ENCODE results near the gene PLD2.
"Not testable (repeated sequence)": the region's sequence is repeated elsewhere in the genome, so short reads cannot be mapped to it uniquely, and the experiment has no call there.

PLD2 gene

DNA sequence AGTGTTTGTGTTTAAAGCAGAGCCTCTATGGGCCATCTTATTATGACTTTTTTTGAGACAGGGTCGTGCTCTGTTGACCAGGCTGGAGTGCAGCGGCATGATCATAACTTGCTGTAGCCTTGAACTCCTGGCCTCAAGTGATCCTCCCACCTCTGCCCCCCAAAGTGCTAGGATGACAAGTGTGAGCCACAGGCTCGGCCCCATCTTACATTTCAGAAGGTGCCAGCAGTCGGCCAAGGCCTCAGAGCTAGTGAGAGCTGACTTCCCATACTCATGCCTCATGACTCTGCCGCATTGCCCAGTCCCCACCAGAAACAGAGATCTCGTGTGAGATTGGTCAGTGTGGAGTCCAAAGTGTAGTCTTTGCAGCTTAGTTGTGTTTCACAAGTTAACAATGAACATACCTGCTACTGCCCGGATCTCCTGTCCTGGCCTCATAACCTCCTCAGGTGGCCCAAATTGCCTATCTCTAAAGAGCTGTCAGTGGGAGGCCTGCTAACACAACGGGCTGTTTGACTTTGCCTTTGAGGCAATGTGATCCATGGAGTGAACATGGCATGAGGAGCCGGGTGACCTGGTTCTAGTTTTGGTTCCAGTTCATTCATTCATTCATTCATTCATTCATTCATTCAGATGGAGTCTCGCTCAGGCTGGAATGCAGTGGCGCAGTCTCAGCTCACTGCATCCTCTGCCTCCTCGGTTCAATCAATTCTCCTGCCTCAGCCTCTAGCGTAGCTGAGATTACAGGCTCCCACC, 39.9 kb downstream of the PLD2 start:
- Mint-ChIP-seq H3K27ac (no peak overlapping the region), H3K36me3 (ENCODE audit: insufficient read depth) (peaks cover 6% of the 10 kb centered on the region), H3K27me3 (no peaks in the 10 kb centered on the region), H3K9me3 (peaks cover 0 to under 1% of the 10 kb centered on the region in 2 donors), H3K4me3 (no peak overlapping the region), H3K4me1 (ENCODE audit: low read depth in 2 of 2) (peaks cover 38 to 43% of the 10 kb centered on the region in 2 donors)
- no peak for DNase-seq
- ATAC-seq (replicated peaks) = no peak

DNA sequence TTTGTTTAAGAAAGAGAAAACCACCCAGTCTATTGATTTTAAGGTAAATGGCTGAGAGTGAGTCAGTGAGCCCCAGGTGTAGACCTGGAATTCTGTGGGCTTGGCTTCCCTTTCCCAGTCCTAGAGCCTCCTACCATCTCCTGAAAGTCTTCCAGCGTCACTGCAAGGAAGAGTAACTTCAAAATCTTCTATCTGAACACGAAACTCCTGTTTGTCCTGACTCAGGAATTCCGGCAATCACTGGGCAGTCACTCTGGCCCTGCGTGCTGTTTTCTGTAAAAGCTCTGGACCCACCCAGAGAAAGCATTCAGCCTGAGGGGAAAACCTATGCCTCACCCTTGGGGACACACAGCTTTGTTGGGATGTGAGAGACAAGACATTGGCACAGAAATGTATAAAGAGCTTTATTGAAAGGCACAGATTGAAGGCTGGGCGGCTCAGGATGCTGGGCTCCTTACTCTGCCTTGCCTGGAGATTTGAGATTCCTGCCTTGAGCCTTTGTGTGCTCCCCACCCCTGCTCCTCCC, 42.1 kb downstream of the PLD2 start:
- peaks cover 4 to 8% of the 10 kb centered on the region in 2 donors for H3K9me3 Mint-ChIP-seq
- ATAC-seq (replicated peaks) = no peak
- no peaks in the 10 kb centered on the region for H3K27me3 Mint-ChIP-seq
- peaks cover 28% of the 10 kb centered on the region for H3K36me3 Mint-ChIP-seq (ENCODE audit: insufficient read depth)
- H3K4me3 Mint-ChIP-seq = no peak overlapping the region
- H3K27ac Mint-ChIP-seq = no peak overlapping the region
- DNase-seq = no peak
- H3K4me1 Mint-ChIP-seq (ENCODE audit: low read depth in 2 of 2) = peaks cover 41 to 55% of the 10 kb centered on the region in 2 donors

DNA sequence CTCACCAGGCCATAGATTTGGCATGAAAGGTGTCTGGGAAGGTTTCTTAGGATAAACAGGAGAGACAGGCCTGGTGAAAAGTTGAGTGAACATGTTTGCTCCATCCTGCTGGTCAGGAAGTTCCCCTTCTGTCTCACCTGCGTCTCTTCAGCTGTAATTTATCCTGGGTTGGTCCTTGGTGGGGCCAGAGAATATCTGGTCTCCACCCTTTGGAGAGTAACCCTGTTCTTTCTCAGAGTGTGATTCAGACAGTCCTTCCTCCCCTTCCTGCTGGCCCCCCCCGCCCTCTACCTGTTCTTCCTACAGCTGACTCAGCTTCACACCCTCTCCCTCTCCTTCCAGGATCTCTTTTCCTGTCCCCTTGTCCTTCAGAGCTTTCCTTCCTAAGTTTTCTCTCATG, 43.3 kb downstream of the PLD2 start:
- H3K4me1 Mint-ChIP-seq (ENCODE audit: low read depth in 2 of 2) = peaks cover 39 to 50% of the 10 kb centered on the region in 2 donors
- H3K36me3 Mint-ChIP-seq (ENCODE audit: insufficient read depth) = peaks cover 40% of the 10 kb centered on the region
- H3K27me3 Mint-ChIP-seq = no peaks in the 10 kb centered on the region
- ATAC-seq (replicated peaks) = no peak
- DNase-seq = no peak
- peaks cover 4 to 8% of the 10 kb centered on the region in 2 donors for H3K9me3 Mint-ChIP-seq
- H3K27ac Mint-ChIP-seq = peak overlapping the region in 1 of 2 donors; percentile 58
- H3K4me3 Mint-ChIP-seq = no peak overlapping the region

DNA sequence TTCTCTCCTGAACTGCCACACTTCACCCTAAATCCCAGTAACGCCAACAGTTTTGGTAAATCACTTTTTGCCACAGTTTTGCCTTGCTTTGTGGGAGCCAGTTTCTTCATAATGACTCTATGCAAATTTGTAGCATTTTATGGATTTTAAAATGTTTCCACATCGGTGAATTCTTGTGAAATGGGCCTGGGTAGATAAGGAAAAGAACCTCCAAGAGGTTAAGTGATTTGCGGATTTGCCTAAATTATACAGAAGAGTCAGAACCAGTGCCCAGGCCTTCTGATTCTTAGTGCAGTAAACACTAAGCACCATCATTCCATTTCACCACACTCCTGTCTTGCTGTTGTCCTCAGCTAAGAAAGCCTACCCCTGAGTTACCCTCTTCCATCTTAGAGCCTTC, 44.1 kb downstream of the PLD2 start:
- Mint-ChIP-seq H3K36me3 (ENCODE audit: insufficient read depth) (peaks cover 44% of the 10 kb centered on the region), H3K27ac (no peak overlapping the region), H3K27me3 (no peaks in the 10 kb centered on the region), H3K4me3 (no peak overlapping the region), H3K9me3 (peaks cover 4 to 8% of the 10 kb centered on the region in 2 donors), H3K4me1 (ENCODE audit: low read depth in 2 of 2) (peaks cover 32 to 48% of the 10 kb centered on the region in 2 donors)
- DNase-seq (no peak), ATAC-seq (replicated peaks) (no peak)

DNA sequence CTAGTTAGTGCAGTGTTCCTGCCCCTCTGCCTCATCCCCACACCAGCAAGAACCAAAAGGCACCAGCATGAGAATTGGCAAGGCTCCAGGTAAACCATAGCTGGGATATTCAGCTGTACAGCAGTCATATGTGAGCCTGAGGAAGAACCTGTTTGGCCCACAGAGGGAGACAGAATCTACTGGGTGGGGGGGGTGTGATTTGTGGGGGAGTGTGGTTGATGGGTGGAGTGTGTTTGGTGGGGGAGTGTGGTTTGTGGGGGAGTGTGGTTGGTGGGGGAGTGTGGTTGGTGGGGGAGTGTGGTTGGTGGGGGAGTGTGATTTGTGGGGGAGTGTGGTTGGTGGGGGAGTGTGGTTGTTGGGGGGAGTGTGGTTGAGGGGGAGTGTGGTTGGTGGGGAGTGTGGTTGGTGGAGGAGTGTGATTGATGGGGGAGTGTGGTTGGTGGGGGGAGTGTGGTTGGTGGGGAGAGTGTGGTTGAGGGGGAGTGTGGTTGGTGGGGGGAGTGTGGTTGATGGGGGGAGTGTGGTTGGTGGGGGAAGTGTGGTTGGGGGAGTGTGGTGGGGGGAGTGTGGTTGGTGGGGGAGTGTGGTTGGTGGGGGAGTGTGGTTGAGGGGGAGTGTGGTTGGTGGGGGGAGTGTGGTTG, 45.7 kb downstream of the PLD2 start:
- Mint-ChIP-seq H3K27me3 (no peaks in the 10 kb centered on the region), H3K27ac (peak overlapping the region; percentile 89 to 94), H3K4me3 (peak overlapping the region; percentile 26 to 61), H3K4me1 (ENCODE audit: low read depth in 2 of 2) (peaks cover 38 to 55% of the 10 kb centered on the region in 2 donors), H3K36me3 (ENCODE audit: insufficient read depth) (peaks cover 57% of the 10 kb centered on the region), H3K9me3 (peaks cover 4 to 8% of the 10 kb centered on the region in 2 donors)
- peak; percentile 81 for ATAC-seq (replicated peaks)
- DNase-seq = peak; percentile 30 to 43 (median 34)

DNA sequence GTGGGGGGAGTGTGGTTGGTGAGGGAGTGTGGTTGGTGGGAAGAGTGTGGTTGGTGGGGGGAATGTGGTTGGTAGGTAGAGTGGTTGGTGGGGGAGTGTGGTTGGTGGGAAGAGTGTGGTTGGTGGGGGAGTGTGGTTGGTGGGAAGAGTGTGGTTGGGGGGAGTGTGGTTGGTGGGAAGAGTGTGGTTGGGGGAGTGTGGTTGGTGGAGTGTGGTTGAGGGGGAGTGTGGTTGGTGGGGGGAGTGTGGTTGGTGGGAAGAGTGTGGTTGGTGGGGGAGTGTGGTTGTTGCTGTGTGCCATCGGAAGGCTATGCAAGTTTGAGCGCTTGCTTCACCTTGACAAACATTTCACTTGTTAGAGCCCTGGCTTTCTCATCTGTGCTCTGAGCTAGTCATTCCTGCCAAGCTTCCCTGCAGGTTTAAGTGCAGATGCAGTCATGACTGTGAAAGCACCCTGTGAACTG, 46.3 kb downstream of the PLD2 start:
- H3K9me3 Mint-ChIP-seq = peaks cover 4 to 8% of the 10 kb centered on the region in 2 donors
- H3K27me3 Mint-ChIP-seq = no peaks in the 10 kb centered on the region
- DNase-seq (peak; percentile 22 to 23 (median 22)), ATAC-seq (replicated peaks) (peak; percentile 56)
- H3K36me3 Mint-ChIP-seq (ENCODE audit: insufficient read depth) = peaks cover 62% of the 10 kb centered on the region
- peak overlapping the region; percentile 89 to 94 for H3K27ac Mint-ChIP-seq
- H3K4me3 Mint-ChIP-seq = peak overlapping the region; percentile 47 to 68
- H3K4me1 Mint-ChIP-seq (ENCODE audit: low read depth in 2 of 2) = peaks cover 38 to 52% of the 10 kb centered on the region in 2 donors

DNA sequence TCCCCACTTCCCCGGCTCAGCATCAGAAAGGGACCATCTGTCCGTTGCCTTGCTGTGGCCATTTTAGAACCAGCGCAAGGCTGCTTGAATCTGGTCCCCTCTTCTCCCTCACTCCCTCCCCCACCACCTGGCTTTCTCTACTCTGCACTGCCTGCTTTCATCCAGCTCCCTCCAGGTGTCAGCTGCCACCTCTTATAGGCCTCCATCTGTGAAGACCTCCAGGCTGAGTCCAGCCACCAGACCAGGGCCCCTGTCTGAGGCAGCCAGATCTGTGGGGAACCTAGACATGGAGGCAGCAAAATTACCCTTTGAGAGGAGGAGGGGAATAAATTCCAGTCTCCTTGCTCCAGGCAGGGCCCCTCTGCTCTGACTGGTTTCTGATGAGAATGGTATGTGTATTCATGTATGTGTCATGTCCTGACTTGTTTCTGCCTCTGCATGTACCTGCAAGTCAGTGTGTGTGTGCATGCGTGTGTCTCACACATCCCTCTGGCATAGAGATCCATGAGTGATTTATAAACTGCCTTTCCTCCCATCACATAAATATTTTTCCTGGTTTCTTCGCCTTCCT, 47.2 kb downstream of the PLD2 start:
- peak overlapping the region in 1 of 2 donors; percentile 94 for H3K27ac Mint-ChIP-seq
- no peak for ATAC-seq (replicated peaks)
- peaks cover 62% of the 10 kb centered on the region for H3K36me3 Mint-ChIP-seq (ENCODE audit: insufficient read depth)
- peak overlapping the region in 1 of 2 donors; percentile 48 for H3K4me3 Mint-ChIP-seq
- H3K27me3 Mint-ChIP-seq = no peaks in the 10 kb centered on the region
- peaks cover 4 to 8% of the 10 kb centered on the region in 2 donors for H3K9me3 Mint-ChIP-seq
- no peak for DNase-seq
- H3K4me1 Mint-ChIP-seq (ENCODE audit: low read depth in 2 of 2) = peaks cover 38 to 49% of the 10 kb centered on the region in 2 donors

DNA sequence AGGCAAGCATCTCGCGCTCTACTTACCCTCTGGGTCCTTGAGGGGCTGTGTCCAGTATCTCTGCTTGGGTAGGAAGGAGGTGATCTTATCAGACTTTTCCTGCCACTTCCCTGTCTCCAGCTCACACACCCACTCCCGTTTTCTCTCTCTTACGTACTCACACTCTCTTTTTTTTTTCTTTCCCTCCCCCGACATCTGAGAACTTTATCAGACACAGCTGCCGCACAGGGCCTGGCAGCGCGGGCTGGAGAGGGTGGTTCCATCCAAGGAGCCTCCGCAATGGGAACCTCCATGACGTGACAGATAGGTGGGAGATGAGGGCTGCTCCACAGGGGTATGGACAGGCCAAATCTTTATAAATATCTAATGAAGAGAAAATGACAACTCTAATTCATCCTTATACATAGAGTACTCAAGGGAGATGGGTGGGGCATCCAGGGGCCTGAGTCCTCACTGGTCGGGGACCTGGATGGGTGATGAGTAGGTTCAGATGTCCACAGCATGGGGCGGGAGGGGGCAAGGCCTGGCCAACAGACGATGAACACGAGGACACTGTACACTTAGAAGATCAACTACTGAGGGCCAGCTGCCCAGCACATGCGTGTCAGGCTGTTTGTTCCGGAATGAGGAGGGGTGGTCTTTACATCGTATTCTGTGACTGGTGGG, 49.5 kb downstream of the PLD2 start:
- peaks cover 4 to 8% of the 10 kb centered on the region in 2 donors for H3K9me3 Mint-ChIP-seq
- H3K4me1 Mint-ChIP-seq (ENCODE audit: low read depth in 2 of 2) = peaks cover 29 to 33% of the 10 kb centered on the region in 2 donors
- ATAC-seq (replicated peaks) = no peak
- no peak overlapping the region for H3K4me3 Mint-ChIP-seq
- H3K36me3 Mint-ChIP-seq (ENCODE audit: insufficient read depth) = peaks cover 76% of the 10 kb centered on the region
- no peak for DNase-seq
- no peaks in the 10 kb centered on the region for H3K27me3 Mint-ChIP-seq
- H3K27ac Mint-ChIP-seq = peak overlapping the region in 1 of 2 donors; percentile 58

DNA sequence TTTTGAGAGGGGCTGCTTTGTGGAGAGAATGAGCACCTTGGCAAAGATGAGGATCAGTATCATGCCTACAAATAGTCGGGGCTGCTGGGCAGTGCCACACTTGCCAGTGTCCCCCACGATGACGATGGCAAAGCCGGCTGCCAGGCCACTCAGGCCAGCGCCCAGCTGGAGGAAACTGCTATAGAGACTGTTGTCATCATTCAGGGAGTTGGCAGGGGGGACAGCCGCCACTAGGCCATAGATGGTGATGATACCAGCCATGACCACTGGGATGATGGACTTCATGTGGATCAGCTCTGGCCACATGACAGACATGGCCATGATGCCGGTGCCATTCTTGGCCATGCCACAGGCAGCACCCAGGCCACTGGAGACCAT, 50.0 kb downstream of the PLD2 start:
- DNase-seq (no peak), ATAC-seq (replicated peaks) (no peak)
- Mint-ChIP-seq H3K36me3 (ENCODE audit: insufficient read depth) (peaks cover 74% of the 10 kb centered on the region), H3K4me3 (peak overlapping the region in 1 of 2 donors; percentile 6), H3K9me3 (peaks cover 3 to 7% of the 10 kb centered on the region in 2 donors), H3K27me3 (no peaks in the 10 kb centered on the region), H3K27ac (peak overlapping the region in 1 of 2 donors; percentile 58), H3K4me1 (ENCODE audit: low read depth in 2 of 2) (peaks cover 27 to 29% of the 10 kb centered on the region in 2 donors)

DNA sequence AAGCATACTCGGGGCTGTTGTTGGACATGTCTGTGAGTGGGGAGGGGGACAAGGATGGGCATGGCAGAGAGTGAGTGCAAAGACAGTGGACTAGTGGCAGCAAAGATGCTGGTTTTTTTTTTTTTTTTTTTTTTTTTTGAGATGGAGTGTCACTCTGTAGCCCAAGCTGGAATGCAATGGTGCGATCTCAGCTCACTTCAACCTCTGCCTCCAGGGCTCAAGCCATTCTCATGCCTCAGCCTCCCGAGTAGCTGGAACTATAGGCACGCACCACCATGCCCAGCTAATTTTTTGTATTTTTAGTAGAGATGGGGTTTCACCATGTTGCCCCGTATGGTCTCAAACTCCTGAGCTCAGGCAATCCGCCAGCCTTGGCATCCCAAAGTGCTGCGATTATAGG, 50.4 kb downstream of the PLD2 start:
- Mint-ChIP-seq H3K36me3 (ENCODE audit: insufficient read depth) (peaks cover 70% of the 10 kb centered on the region), H3K4me3 (peak overlapping the region in 1 of 2 donors; percentile 6), H3K4me1 (ENCODE audit: low read depth in 2 of 2) (peaks cover 23 to 25% of the 10 kb centered on the region in 2 donors)
- not testable (repeated sequence) for H3K9me3 Mint-ChIP-seq; H3K27me3 Mint-ChIP-seq; ATAC-seq (replicated peaks); DNase-seq; H3K27ac Mint-ChIP-seq

DNA sequence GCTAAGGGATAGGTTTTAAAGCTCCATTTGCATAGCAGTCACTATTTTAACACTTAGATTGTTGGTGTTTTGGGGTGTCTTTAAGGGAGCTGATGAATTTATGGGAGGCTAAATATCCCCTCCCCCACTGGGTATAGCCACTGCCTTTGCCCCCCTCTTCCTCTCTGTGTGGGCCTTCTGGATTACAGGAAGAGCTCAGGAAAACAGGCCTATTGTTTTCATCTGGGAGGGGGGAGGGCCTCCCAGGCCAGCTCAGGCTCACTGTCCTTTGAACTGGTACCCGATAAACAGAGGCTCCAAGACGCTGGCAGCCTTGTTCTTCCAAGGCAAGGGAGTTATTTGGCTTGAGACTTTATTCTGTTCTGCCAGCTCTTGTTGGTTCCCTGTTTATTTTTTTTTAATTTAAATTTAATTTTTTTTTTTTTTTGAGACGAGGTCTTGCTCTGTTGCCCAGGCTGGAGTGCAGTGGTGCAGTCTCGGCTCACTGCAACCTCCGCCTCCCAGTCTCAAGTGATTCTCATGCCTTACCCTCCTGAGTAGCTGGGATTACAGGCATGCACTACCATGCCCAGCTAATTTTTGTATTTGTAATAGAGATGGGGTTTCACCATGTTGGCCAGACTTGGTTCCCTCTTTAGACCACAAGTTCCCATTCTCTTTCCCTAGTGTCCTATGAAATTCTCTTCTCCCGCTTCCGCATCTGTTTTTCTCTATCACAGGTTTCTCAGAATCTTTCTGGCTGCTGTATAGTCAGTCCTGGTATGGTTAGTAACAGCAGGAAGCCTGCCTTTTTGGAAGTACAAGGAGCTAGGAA, 51.3 kb downstream of the PLD2 start:
- no peak overlapping the region for H3K4me3 Mint-ChIP-seq
- peaks cover 25 to 26% of the 10 kb centered on the region in 2 donors for H3K4me1 Mint-ChIP-seq (ENCODE audit: low read depth in 2 of 2)
- H3K9me3 Mint-ChIP-seq = no peaks in the 10 kb centered on the region
- no peak overlapping the region for H3K27ac Mint-ChIP-seq
- DNase-seq (no peak), ATAC-seq (replicated peaks) (no peak)
- peaks cover 61% of the 10 kb centered on the region for H3K36me3 Mint-ChIP-seq (ENCODE audit: insufficient read depth)
- no peaks in the 10 kb centered on the region for H3K27me3 Mint-ChIP-seq

DNA sequence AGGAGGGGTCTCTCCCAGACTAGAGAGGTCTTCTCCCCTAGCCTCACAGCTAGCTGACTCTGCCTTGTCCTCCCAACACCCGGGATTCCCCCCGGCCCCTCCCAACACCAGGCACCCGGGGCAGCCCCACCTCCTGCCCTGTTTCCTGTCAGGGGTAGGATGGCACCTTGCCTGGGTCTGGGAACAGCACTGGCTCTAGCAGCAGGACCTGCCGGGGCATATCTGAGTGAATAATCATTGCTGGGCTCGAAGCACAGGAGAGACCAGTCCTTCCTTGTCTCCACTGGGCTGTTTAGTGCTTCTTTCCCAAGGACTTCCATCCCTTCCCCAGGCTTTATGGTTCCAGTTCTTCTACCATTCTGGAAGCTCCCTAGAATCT, 51.9 kb downstream of the PLD2 start:
- H3K4me1 Mint-ChIP-seq (ENCODE audit: low read depth in 2 of 2) = peaks cover 25 to 26% of the 10 kb centered on the region in 2 donors
- no peak for ATAC-seq (replicated peaks)
- no peaks in the 10 kb centered on the region for H3K27me3 Mint-ChIP-seq
- DNase-seq = no peak
- H3K9me3 Mint-ChIP-seq = no peaks in the 10 kb centered on the region
- peaks cover 55% of the 10 kb centered on the region for H3K36me3 Mint-ChIP-seq (ENCODE audit: insufficient read depth)
- H3K27ac Mint-ChIP-seq = no peak overlapping the region
- no peak overlapping the region for H3K4me3 Mint-ChIP-seq
